SJSA1 (cell line): Measurements from ENCODE around the gene SLC7A14. TPM values are rescaled to one million over a fixed set of nuclear protein-coding genes. Genes with fewer than 3 reads are reported as not detected.
A peak's percentile ranks its signal among the peaks of the same experiment; 100 is the strongest.

Experiments
- DNase-seq, 2 experiments: peaks; one replicate each; pipeline ENCODE4 v3.0.0-alpha.2; 2015 to 2020; ENCODE audit warnings: low spot score in 2 of 2, low read depth in 1 of 2
- H3K27ac ChIP-seq: fragments of 250-450 bp; sonication (Bioruptor Pico); 2 replicates; pipeline ENCODE4 v1.5.1; 2020; ENCODE audit warnings: mild to moderate bottlenecking, moderate library complexity
- H3K27me3 ChIP-seq: fragments of 250-450 bp; sonication (Bioruptor Pico); replicated peaks from 2 replicates; pipeline ENCODE4 v1.5.1; 2020; ENCODE audit warnings: mild to moderate bottlenecking, moderate library complexity
- H3K36me3 ChIP-seq: fragments of 250-450 bp; sonication (Bioruptor Pico); 2 replicates; pipeline ENCODE4 v1.5.1; 2020; ENCODE audit warnings: mild to moderate bottlenecking
- H3K4me1 ChIP-seq: fragments of 250-450 bp; sonication (Bioruptor Pico); replicated peaks from 2 replicates; pipeline ENCODE4 v1.6.1; 2021; ENCODE audit warnings: mild to moderate bottlenecking
- H3K4me3 ChIP-seq: fragments of 250-450 bp; sonication (Bioruptor Pico); 2 replicates; pipeline ENCODE4 v1.5.1; 2020; ENCODE audit warnings: mild to moderate bottlenecking
- H3K9me3 ChIP-seq: fragments of 250-450 bp; sonication (Bioruptor Pico); replicated peaks from 2 replicates; pipeline ENCODE4 v1.5.1; 2020; ENCODE audit warnings: mild to moderate bottlenecking
- total RNA-seq: library from RNA; depleted of rRNA; stranded (reverse); fragments of >200 nt; shearing (Covaris generic); gene quantifications from 2 replicates; pipeline ENCODE4 v1.2.3, GENCODE V29; 2014

SLC7A14 gene
- total RNA-seq, 1 experiment from 2014 or later, result not detected

- Histone ChIP-seq H3K27ac (no peak overlapping the region), H3K36me3 (no peaks in the 10 kb centered on the region), H3K4me1 (no peaks in the 10 kb centered on the region), H3K27me3 (no peaks in the 10 kb centered on the region), H3K4me3 (no peak overlapping the region), H3K9me3 (no peaks in the 10 kb centered on the region)
- DNase-seq, result no peak
These were observed 22.6 kb upstream of the SLC7A14 start for GRCh38 chr3:170608475-170608874.

- no peak overlapping the region for H3K4me3 ChIP-seq
- DNase-seq, result no peak
- H3K4me1 ChIP-seq, result no peaks in the 10 kb centered on the region
- no peaks in the 10 kb centered on the region for H3K9me3 ChIP-seq
- no peaks in the 10 kb centered on the region for H3K36me3 ChIP-seq
- H3K27me3 ChIP-seq, result no peaks in the 10 kb centered on the region
- H3K27ac ChIP-seq, result no peak overlapping the region
These were observed 20.8 kb upstream of the SLC7A14 start for GRCh38 chr3:170606675-170607074.

GRCh38 chr3:170605490-170605889 lies 19.6 kb upstream of the SLC7A14 start:
- H3K36me3 ChIP-seq, result no peaks in the 10 kb centered on the region
- no peak for DNase-seq
- H3K4me1 ChIP-seq, result no peaks in the 10 kb centered on the region
- no peaks in the 10 kb centered on the region for H3K27me3 ChIP-seq
- no peaks in the 10 kb centered on the region for H3K9me3 ChIP-seq
- H3K4me3 ChIP-seq, result no peak overlapping the region
- H3K27ac ChIP-seq, result no peak overlapping the region

- H3K4me3 ChIP-seq, result no peak overlapping the region
- no peaks in the 10 kb centered on the region for H3K9me3 ChIP-seq
- H3K36me3 ChIP-seq, result no peaks in the 10 kb centered on the region
- H3K27me3 ChIP-seq, result no peaks in the 10 kb centered on the region
- DNase-seq, result no peak
- H3K4me1 ChIP-seq, result no peaks in the 10 kb centered on the region
- no peak overlapping the region for H3K27ac ChIP-seq
These were observed 18.1 kb upstream of the SLC7A14 start for GRCh38 chr3:170603770-170604510.

- no peak for DNase-seq
- Histone ChIP-seq H3K27ac (no peak overlapping the region), H3K27me3 (no peaks in the 10 kb centered on the region), H3K9me3 (no peaks in the 10 kb centered on the region), H3K4me1 (no peaks in the 10 kb centered on the region), H3K36me3 (no peaks in the 10 kb centered on the region), H3K4me3 (no peak overlapping the region)
These were observed 16.7 kb upstream of the SLC7A14 start for GRCh38 chr3:170602556-170602955.

- Histone ChIP-seq H3K4me3 (no peak overlapping the region), H3K9me3 (no peaks in the 10 kb centered on the region), H3K27me3 (no peaks in the 10 kb centered on the region), H3K4me1 (no peaks in the 10 kb centered on the region), H3K27ac (no peak overlapping the region), H3K36me3 (no peaks in the 10 kb centered on the region)
- no peak for DNase-seq
These were observed 14.2 kb upstream of the SLC7A14 start for GRCh38 chr3:170600005-170600624.

- H3K27me3 ChIP-seq, result no peaks in the 10 kb centered on the region
- H3K36me3 ChIP-seq, result no peaks in the 10 kb centered on the region
- H3K4me1 ChIP-seq, result no peaks in the 10 kb centered on the region
- H3K4me3 ChIP-seq, result no peak overlapping the region
- H3K9me3 ChIP-seq, result no peaks in the 10 kb centered on the region
- H3K27ac ChIP-seq, result no peak overlapping the region
- no peak for DNase-seq
These were observed 13.2 kb upstream of the SLC7A14 start for GRCh38 chr3:170599091-170599490.

GRCh38 chr3:170598091-170598502 lies 12.2 kb upstream of the SLC7A14 start:
- Histone ChIP-seq H3K36me3 (no peaks in the 10 kb centered on the region), H3K27me3 (no peaks in the 10 kb centered on the region), H3K4me3 (no peak overlapping the region), H3K4me1 (no peaks in the 10 kb centered on the region), H3K9me3 (no peaks in the 10 kb centered on the region), H3K27ac (no peak overlapping the region)
- DNase-seq, result no peak

GRCh38 chr3:170594528-170594927 lies 8.7 kb upstream of the SLC7A14 start:
- H3K27me3 ChIP-seq, result no peaks in the 10 kb centered on the region
- H3K36me3 ChIP-seq, result no peaks in the 10 kb centered on the region
- no peak overlapping the region for H3K4me3 ChIP-seq
- H3K9me3 ChIP-seq, result no peaks in the 10 kb centered on the region
- H3K4me1 ChIP-seq, result no peaks in the 10 kb centered on the region
- no peak overlapping the region for H3K27ac ChIP-seq
- no peak for DNase-seq

GRCh38 chr3:170593634-170594033 lies 7.8 kb upstream of the SLC7A14 start:
- Histone ChIP-seq H3K27ac (no peak overlapping the region), H3K36me3 (no peaks in the 10 kb centered on the region), H3K9me3 (no peaks in the 10 kb centered on the region), H3K27me3 (no peaks in the 10 kb centered on the region; the same call in 1 of the 2 replicates), H3K4me3 (no peak overlapping the region), H3K4me1 (no peaks in the 10 kb centered on the region)
- no peak for DNase-seq

- Histone ChIP-seq H3K4me1 (peaks cover 11% of the 10 kb centered on the region), H3K27me3 (peaks cover 36% of the 10 kb centered on the region), H3K4me3 (no peak overlapping the region), H3K9me3 (no peaks in the 10 kb centered on the region), H3K27ac (no peak overlapping the region), H3K36me3 (no peaks in the 10 kb centered on the region)
- no peak for DNase-seq
These were observed 3.2 kb upstream of the SLC7A14 start for GRCh38 chr3:170589113-170589512.

GRCh38 chr3:170585008-170585936 lies 603 bp downstream of the SLC7A14 start:
- Histone ChIP-seq H3K27ac (no peak overlapping the region), H3K27me3 (peaks cover 38% of the 10 kb centered on the region)

GRCh38 chr3:170584585-170585007 lies 1.3 kb downstream of the SLC7A14 start:
- Histone ChIP-seq H3K27me3 (peaks cover 38% of the 10 kb centered on the region), H3K4me3 (no peak overlapping the region), H3K4me1 (peaks cover 11% of the 10 kb centered on the region), H3K9me3 (no peaks in the 10 kb centered on the region), H3K36me3 (no peaks in the 10 kb centered on the region), H3K27ac (no peak overlapping the region)
- peak; percentile 50 to 66 for DNase-seq

More at GRCh38 chr3:170585008-170585936, 603 bp downstream of the SLC7A14 start:
- Histone ChIP-seq H3K36me3 (no peaks in the 10 kb centered on the region), H3K9me3 (no peaks in the 10 kb centered on the region), H3K4me1 (peaks cover 11% of the 10 kb centered on the region), H3K4me3 (no peak overlapping the region)
- no peak for DNase-seq

GRCh38 chr3:170579646-170580045 lies 6.2 kb downstream of the SLC7A14 start:
- Histone ChIP-seq H3K27ac (no peak overlapping the region), H3K27me3 (peaks cover 4% of the 10 kb centered on the region), H3K9me3 (no peaks in the 10 kb centered on the region), H3K4me3 (no peak overlapping the region), H3K36me3 (no peaks in the 10 kb centered on the region), H3K4me1 (peaks cover under 1% of the 10 kb centered on the region; the same call in 1 of the 2 replicates)
- no peak for DNase-seq
